Liver (tissue), 9 donors: ENCODE data around the gene CCDC196. TPM values are rescaled to one million over a fixed set of nuclear protein-coding genes. Genes with fewer than 3 reads are reported as not detected.
A peak's percentile ranks its signal among the peaks of the same experiment; 100 is the strongest.

Experiments
- DNase-seq: peaks from one replicate; pipeline ENCODE4 v3.0.0-alpha.2; 2017; ENCODE audit warnings: low spot score
- H3K27ac ChIP-seq, 2 donors: one replicate each; pipeline ENCODE4 v1.7.0; 2013; ENCODE audit warnings: inconsistent platforms in 2 of 2, low read length in 2 of 2, control low read depth in 1 of 2, low read depth in 1 of 2, mild to moderate bottlenecking in 1 of 2
- H3K27me3 ChIP-seq, 4 donors: one replicate each; pipeline versions ENCODE4 v1.6.1 to v1.7.0; 2013; ENCODE audit warnings: low read length in 3 of 4, inconsistent platforms in 1 of 4, mild to moderate bottlenecking in 1 of 4, moderate library complexity in 1 of 4; ENCODE audit not compliant: control insufficient read depth in 4 of 4, insufficient read depth in 4 of 4
- H3K36me3 ChIP-seq, 4 donors: one replicate each; pipeline versions ENCODE4 v1.6.1 to v1.7.0; 2013; ENCODE audit warnings: low read length in 3 of 4, mild to moderate bottlenecking in 3 of 4, low read depth in 1 of 4, moderate library complexity in 1 of 4; ENCODE audit not compliant: control insufficient read depth in 4 of 4, insufficient read depth in 3 of 4
- H3K4me1 ChIP-seq, 4 donors: one replicate each; pipeline versions ENCODE4 v1.6.1 to v1.7.0; 2013; ENCODE audit warnings: low read length in 3 of 4, mild to moderate bottlenecking in 3 of 4, moderate library complexity in 1 of 4; ENCODE audit not compliant: control insufficient read depth in 4 of 4, insufficient read depth in 4 of 4
- H3K4me3 ChIP-seq, 3 donors: one replicate each; pipeline versions ENCODE4 v1.6.1 to v1.7.0; 2013; ENCODE audit warnings: low read length in 3 of 3, control low read depth in 1 of 3, low read depth in 1 of 3, mild to moderate bottlenecking in 1 of 3
- H3K9ac ChIP-seq, 2 donors: one replicate each; pipeline ENCODE4 v1.7.0; 2013; ENCODE audit warnings: low read length in 2 of 2, mild to moderate bottlenecking in 2 of 2, moderate library complexity in 2 of 2, control low read depth in 1 of 2, low read depth in 1 of 2
- H3K9me3 ChIP-seq, 4 donors: one replicate each; pipeline versions ENCODE4 v1.6.1 to v1.7.0; 2013; ENCODE audit warnings: low read length in 3 of 4; ENCODE audit not compliant: control insufficient read depth in 4 of 4
- ATF3 ChIP-seq: IDR thresholded peaks from 2 replicates; pipeline ENCODE4 v1.6.1; 2016; ENCODE audit warnings: antibody characterized with exemption
- CTCF ChIP-seq: fragments of 150-350 bp; IDR thresholded peaks from 2 replicates; pipeline ENCODE4 v1.5.1; 2017; ENCODE audit warnings: improper control_type of control experiment, low read depth, low read length; ENCODE audit not compliant: missing input control
- EGR1 ChIP-seq, 2 donors: IDR thresholded peaks; 2 replicates each; pipeline ENCODE4 v1.6.1; 2016 to 2018; ENCODE audit warnings: antibody characterized with exemption in 2 of 2, low read depth in 2 of 2
- FOXA1 ChIP-seq: IDR thresholded peaks from 2 replicates; pipeline ENCODE4 v1.6.1; 2016; ENCODE audit warnings: antibody characterized with exemption
- FOXA2 ChIP-seq: IDR thresholded peaks from 2 replicates; pipeline ENCODE4 v1.6.1; 2016; ENCODE audit warnings: antibody characterized with exemption
- GABPA ChIP-seq, 2 donors: IDR thresholded peaks in 1 of 2; conservative IDR thresholded peaks in 1 of 2; 2 replicates each; pipeline ENCODE4 v1.6.1; 2016; ENCODE audit warnings: antibody characterized with exemption in 2 of 2, mild to moderate bottlenecking in 1 of 2, moderate library complexity in 1 of 2
- HNF4A ChIP-seq, 2 donors: conservative IDR thresholded peaks; 2 replicates each; pipeline ENCODE4 v1.6.1; 2016; ENCODE audit warnings: antibody characterized with exemption in 2 of 2, mild to moderate bottlenecking in 2 of 2
- HNF4G ChIP-seq: IDR thresholded peaks from 2 replicates; pipeline ENCODE4 v1.6.1; 2016; ENCODE audit warnings: antibody characterized with exemption
- JUND ChIP-seq, 2 donors: IDR thresholded peaks; 2 replicates each; pipeline ENCODE4 v1.6.1; 2016; ENCODE audit warnings: antibody characterized with exemption in 2 of 2
- MAX ChIP-seq: IDR thresholded peaks from 2 replicates; pipeline ENCODE4 v1.6.1; 2016; ENCODE audit warnings: antibody characterized with exemption
- NR2F2 ChIP-seq: IDR thresholded peaks from 2 replicates; pipeline ENCODE4 v1.6.1; 2016; ENCODE audit warnings: antibody characterized with exemption
- RAD21 ChIP-seq, 2 donors: IDR thresholded peaks; 2 replicates each; pipeline ENCODE4 v1.6.1; 2016; ENCODE audit warnings: antibody characterized with exemption in 2 of 2, mild to moderate bottlenecking in 2 of 2
- RXRA ChIP-seq, 2 donors: IDR thresholded peaks; 2 replicates each; pipeline ENCODE4 v1.6.1; 2017 to 2018; ENCODE audit warnings: antibody characterized with exemption in 2 of 2, mild to moderate bottlenecking in 1 of 2
- SP1 ChIP-seq: IDR thresholded peaks from 2 replicates; pipeline ENCODE4 v1.6.1; 2018; ENCODE audit warnings: antibody characterized with exemption, mild to moderate bottlenecking
- TAF1 ChIP-seq: conservative IDR thresholded peaks from 2 replicates; pipeline ENCODE4 v1.6.1; 2016; ENCODE audit warnings: antibody characterized with exemption, mild to moderate bottlenecking
- YY1 ChIP-seq: IDR thresholded peaks from 2 replicates; pipeline ENCODE4 v1.6.1; 2016; ENCODE audit warnings: antibody characterized with exemption, mild to moderate bottlenecking
- ZBTB33 ChIP-seq: IDR thresholded peaks from 2 replicates; pipeline ENCODE4 v1.6.1; 2016; ENCODE audit warnings: antibody characterized with exemption
- WGBS: extraction: QIAGEN DNeasy Blood & Tissue Kit; methylation state at CpG from one replicate; pipeline ENCODE4 v1.1.7; 2013; 5-methylcytosine and 5-hydroxymethylcytosine counted together
- polyA plus RNA-seq, 2 donors: library from polyadenylated mRNA; stranded (reverse) in 1 of 2; unstranded in 1 of 2; fragments of 200-250 nt in 1 of 2; fragments of >200 nt in 1 of 2; fragmentation: Nextera tagmentation in 1 of 2; extraction: Ambion mirVana in 1 of 2; gene quantifications; one replicate each; pipeline versions ENCODE4 v1.2.1 to v1.2.3, GENCODE V29; 2013 to 2015
- total RNA-seq, 2 donors: library from RNA; depleted of rRNA; stranded (reverse); fragments of >200 nt; gene quantifications; one replicate each; pipeline ENCODE4 v1.2.3, GENCODE V29; 2014
- donor health status: healthy.
- donor health status: healthy.
- donor health status: healthy.
- donor health status: healthy.
- donor health status: healthy.

CCDC196 gene
- total and polyA plus RNA-seq, 4 donors: 5.4 to 11.4 (median 5.7) TPM; not detected in 1

GRCh38 chr14:66493750-66494149 is 7.6 kb downstream of the CCDC196 start:
- peaks cover 7 to 48% (median 32%) of the 10 kb centered on the region in 4 donors for H3K4me1 ChIP-seq
- no peaks in the 10 kb centered on the region for H3K27me3 ChIP-seq
- no peak overlapping the region for H3K9ac ChIP-seq
- H3K27ac ChIP-seq: no peak overlapping the region
- TF ChIP-seq EGR1 (IDR thresholded peaks at IDR 0.05; ENCODE audit: low read depth in 2 of 2) (no peak), NR2F2 (no peak), HNF4G (no peak), GABPA (IDR thresholded peaks at IDR 0.05 in 1 of 2, conservative IDR thresholded peaks at IDR 0.05 in 1 of 2) (no peak), FOXA2 (no peak), TAF1 (no peak), HNF4A (conservative IDR thresholded peaks at IDR 0.05) (no peak)
- no peak overlapping the region for H3K4me3 ChIP-seq
- no peaks in the 10 kb centered on the region for H3K9me3 ChIP-seq
- no peak for DNase-seq
- no peaks in the 10 kb centered on the region for H3K36me3 ChIP-seq

- H3K9me3 ChIP-seq: no peaks in the 10 kb centered on the region
- H3K4me3 ChIP-seq: peak overlapping the region in 2 of 3 donors; percentile 16 to 44
- H3K9ac ChIP-seq: peak overlapping the region in 1 of 2 donors; percentile 87
- H3K27me3 ChIP-seq: no peaks in the 10 kb centered on the region
- peak overlapping the region; percentile 42 to 64 for H3K27ac ChIP-seq
- no peak for DNase-seq
- no peak for TF ChIP-seq FOXA1
- no peak for TF ChIP-seq GABPA (IDR thresholded peaks at IDR 0.05 in 1 of 2, conservative IDR thresholded peaks at IDR 0.05 in 1 of 2)
- no peak for TF ChIP-seq FOXA2
- TF ChIP-seq YY1: no peak
- no peak for TF ChIP-seq RXRA (IDR thresholded peaks at IDR 0.05)
- TF ChIP-seq NR2F2: no peak
- peak; percentile 73 for TF ChIP-seq CTCF
- TF ChIP-seq RAD21 (IDR thresholded peaks at IDR 0.05): peak; percentile 91 to 92
- peak; percentile 23 for TF ChIP-seq TAF1
- TF ChIP-seq MAX: no peak
- TF ChIP-seq SP1: no peak
- no peak for TF ChIP-seq HNF4A (conservative IDR thresholded peaks at IDR 0.05)
- no peak for TF ChIP-seq ZBTB33
- TF ChIP-seq JUND (IDR thresholded peaks at IDR 0.05): no peak
- TF ChIP-seq HNF4G: no peak
- TF ChIP-seq EGR1 (IDR thresholded peaks at IDR 0.05; ENCODE audit: low read depth in 2 of 2): no peak
- TF ChIP-seq ATF3: no peak
- 2% methylated on average over 4 of the region's 4 CpGs for whole genome bisulfite sequencing
- no peaks in the 10 kb centered on the region for H3K36me3 ChIP-seq
- H3K4me1 ChIP-seq: peaks cover 4 to 39% (median 25%) of the 10 kb centered on the region in 4 donors
Observed at GRCh38 chr14:66495218-66496098, 9.3 kb downstream of the CCDC196 start.
